ENCODE data around the gene ASTN2.

GRCh38 chr9:117405950-117406705 lies 8.7 kb downstream of the ASTN2 start:
- TF ChIP-seq, protein P1, sequence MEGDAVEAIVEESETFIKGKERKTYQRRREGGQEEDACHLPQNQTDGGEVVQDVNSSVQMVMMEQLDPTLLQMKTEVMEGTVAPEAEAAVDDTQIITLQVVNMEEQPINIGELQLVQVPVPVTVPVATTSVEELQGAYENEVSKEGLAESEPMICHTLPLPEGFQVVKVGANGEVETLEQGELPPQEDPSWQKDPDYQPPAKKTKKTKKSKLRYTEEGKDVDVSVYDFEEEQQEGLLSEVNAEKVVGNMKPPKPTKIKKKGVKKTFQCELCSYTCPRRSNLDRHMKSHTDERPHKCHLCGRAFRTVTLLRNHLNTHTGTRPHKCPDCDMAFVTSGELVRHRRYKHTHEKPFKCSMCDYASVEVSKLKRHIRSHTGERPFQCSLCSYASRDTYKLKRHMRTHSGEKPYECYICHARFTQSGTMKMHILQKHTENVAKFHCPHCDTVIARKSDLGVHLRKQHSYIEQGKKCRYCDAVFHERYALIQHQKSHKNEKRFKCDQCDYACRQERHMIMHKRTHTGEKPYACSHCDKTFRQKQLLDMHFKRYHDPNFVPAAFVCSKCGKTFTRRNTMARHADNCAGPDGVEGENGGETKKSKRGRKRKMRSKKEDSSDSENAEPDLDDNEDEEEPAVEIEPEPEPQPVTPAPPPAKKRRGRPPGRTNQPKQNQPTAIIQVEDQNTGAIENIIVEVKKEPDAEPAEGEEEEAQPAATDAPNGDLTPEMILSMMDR (IDR thresholded peaks at IDR 0.05) = no peak
- no peak for TF ChIP-seq POLR2A (IDR thresholded peaks at IDR 0.05)

Measured in Peyer's patch (tissue), 4 donors.